SW480 (cell line): ENCODE measurements around the gene RHNO1.

Experiments used
- DNase-seq: peaks from one replicate; pipeline ENCODE4 v3.0.0-alpha.2; 2016; ENCODE audit warnings: low spot score

The RHNO1 gene

DNA sequence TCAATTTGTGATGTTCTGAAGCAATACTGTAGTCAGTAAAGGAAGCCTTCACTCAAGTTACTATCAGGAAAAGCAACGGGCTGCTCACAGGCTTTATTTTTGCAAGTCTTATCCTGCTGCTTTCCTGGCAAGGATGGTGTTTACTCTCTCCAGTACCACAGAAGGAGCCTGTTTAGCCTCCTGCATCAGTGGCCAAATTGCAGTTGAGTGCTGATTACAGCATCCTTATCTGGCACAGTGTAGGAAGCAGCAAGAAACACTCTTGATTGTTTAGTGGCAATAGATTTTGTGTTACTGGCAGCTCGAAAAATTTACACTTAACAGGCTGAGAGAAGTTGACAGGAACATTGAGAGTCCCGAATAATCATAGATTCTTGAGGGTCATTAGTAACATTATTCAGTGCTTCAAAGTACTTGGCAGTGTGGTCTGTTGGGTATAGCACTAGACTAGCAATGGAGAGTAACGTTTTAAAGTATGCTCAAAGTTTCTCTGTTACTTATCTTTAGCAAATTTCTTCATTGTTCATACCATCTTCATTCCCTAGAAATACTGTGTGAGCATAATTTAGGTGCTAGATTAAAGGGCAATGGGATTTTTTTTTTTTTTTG is 25.4 kb downstream of the RHNO1 start:
- DNase-seq = no peak

DNA sequence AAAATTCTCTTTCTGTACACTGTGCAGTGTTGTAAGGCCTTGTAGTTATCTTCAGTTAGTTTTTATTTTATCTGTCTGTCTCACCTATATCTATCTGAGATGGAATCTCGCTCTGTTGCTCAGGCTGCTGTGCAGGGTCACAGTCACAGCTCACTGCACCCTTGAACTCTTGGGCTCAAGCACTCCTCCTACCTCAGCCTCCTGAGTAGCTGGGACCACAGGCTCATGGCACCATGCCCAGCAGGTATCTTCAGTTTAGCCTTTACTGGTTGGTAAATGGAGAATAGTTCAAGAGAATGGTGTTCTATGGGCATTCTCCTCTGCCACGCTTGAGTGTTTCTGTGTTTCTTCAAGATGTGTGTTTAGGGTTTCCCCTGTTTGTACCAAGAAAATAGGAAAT is 27.2 kb downstream of the RHNO1 start:
- no peak for DNase-seq

DNA sequence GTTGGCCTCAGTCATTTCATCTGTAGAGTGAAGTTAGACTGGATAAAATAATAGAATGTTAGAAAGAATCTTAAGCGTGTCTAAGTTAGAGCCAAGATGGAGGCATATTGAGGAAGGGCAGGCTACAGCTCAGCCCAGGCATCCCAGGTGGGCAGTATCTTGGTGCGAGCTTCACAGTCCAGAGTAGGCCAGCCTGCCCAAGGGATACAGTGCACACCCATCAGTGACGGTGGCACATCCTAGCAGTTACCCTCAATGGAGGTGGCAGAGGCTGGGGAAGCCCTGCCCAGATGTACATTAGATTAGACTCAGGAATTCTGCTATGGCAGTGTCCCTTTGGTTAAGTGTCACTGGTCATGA is 35.2 kb downstream of the RHNO1 start:
- DNase-seq = no peak

DNA sequence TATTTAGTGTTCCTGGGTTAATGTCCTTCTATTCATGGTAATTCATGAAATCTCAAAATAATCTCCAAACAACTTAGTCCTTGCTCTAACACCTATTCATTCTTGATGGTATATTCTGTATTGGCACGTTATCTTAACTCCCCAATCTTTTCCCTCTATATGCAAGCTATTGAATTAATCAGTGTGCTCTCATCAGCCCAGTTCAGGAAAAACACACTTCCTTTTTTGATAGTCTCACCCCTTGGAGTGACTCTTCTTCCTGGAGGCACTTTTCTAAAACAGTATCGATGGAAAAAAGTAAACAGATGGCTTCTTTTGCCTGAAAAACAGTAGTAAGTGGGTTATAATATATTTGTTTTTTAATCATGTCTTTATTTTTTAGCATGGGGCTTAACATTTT is 42.2 kb downstream of the RHNO1 start:
- no peak for DNase-seq

DNA sequence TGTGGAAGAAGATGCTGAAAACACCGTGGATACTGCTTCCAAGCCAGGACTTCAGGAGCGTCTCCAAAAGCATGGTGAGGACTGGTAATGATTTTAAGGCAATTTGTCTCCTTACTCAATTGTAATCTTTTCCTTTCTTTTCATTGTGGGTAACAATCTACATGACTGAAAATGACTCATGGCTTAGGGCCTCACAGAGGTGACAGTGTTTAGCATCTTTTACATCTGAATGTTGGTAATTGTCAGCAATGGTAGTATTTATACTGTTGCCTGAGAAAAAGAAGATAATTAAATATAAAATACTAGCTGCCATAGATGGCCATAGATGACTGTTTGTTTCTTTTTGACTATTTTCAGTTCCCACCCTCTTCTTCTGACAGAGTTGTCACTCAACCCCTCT is 45.3 kb downstream of the RHNO1 start:
- DNase-seq = no peak

DNA sequence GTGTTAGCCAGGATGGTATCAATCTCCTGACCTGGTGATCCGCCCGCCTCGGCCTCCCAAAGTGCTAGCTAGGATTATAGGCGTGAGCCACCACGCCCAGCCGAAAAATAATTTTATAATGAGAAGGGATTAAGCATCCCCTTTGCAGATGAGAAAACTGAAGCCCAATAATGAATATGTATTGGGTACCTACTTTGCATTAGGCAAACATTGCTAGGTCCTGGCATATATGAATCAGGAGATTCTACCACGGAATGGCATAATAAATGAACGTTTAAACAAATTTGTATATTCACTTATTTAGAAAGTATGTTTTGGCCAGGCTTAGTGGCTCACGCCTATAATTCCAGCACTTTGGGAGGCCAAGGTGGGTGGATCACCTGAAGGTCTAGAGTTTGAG is 46.0 kb downstream of the RHNO1 start:
- no peak for DNase-seq

DNA sequence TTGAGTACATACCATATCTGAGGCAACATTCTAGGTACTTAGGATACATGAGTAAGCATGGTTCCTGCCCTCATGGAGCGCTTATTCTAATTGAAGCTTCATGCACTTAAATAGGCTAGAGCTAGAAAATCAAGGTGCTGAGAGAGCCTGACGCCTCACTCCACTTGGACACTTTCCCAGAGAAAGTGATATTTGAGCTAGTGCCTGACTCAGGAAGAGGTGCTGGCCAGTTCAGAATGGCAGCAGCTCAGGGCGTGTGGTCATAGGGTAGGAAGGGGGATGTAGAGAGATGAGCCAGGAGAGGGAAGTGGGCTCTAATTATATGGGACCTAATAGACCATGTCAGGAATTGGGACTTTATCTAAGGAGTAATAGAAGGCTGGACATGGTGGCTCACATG is 47.0 kb downstream of the RHNO1 start:
- no peak for DNase-seq

DNA sequence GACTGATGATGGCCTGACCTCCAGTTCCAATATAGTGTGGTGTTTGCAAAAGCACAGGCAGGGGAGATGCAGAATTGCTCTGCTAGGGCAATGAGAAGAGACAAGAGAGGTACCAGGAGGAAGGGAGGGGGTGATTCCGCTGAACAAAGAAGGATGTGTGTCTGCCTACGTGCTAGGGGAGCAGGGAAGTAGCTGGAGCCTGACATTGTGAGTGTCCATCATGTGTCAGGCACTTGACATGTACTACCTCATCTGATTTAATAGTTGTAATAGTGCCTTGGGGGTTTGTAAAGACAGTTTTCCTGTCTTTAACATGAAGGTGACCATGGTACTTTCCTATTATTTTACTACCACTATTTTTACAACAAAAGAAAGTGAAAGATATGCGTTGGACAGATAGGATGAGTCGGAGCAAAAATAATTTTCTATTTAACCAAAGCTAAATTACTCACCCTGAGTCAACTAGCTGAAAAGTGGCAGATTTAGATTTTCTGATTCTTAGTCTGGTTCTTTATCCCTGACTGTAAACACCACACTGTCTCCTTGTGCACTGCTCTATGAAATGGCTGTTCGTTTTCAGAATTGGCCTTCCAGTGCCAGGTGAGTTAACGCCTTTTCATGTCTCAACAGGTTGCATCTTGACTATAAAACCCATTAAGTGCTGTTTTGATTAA is 48.4 kb downstream of the RHNO1 start:
- no peak for DNase-seq

DNA sequence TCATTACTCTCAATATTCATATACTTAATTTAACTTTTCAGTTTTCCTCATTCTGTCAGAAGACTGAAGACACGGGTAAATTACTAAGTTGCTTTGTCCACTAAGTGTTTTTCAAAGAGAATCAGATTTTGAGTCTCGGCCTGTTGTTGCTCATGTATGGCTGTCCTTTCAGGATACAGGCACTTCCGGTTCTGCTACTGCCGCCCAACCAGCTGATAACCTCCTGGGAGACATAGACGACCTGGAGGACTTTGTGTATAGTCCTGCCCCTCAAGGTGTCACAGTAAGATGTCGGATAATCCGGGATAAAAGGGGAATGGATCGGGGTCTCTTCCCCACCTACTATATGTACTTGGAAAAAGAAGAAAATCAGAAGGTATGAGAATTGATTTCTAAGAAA is 53.8 kb downstream of the RHNO1 start:
- DNase-seq = no peak

DNA sequence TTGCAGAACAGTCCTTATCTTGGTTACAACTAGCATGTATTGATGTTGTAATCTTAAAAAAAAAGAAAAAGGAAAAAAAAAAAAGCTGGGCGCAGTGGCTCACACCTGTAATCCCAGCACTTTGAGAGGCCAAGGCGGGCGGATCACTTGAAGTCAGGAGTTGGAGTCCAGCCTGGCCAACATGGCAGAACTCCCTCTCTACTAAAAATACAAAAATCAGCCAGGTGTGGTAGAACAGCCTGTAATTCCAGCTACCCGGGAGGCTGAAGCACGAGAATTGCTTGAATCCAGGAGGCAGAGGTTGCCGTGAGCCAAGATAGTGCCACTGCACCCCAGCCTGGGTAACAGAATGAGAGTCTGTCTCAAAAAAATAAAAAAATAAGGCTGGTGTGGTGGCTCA is 56.6 kb downstream of the RHNO1 start:
- no peak for DNase-seq

DNA sequence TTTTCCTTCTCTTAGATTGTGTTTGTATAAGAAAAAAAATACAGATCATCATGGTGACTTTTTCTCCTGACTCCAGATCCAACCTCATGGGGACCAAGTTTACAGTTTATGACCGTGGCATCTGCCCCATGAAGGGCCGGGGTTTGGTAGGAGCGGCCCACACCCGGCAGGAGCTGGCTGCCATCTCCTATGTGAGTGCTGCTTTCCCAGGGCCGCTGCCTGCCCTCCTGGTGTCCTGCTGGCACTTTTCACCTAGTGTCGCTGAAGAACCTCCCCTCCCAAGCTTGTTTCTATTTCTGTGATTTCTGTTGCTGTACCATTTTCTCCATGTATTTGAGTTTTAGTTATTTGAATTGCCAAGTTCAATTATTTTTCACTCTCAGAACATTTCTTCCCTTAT is 57.3 kb downstream of the RHNO1 start:
- no peak for DNase-seq

DNA sequence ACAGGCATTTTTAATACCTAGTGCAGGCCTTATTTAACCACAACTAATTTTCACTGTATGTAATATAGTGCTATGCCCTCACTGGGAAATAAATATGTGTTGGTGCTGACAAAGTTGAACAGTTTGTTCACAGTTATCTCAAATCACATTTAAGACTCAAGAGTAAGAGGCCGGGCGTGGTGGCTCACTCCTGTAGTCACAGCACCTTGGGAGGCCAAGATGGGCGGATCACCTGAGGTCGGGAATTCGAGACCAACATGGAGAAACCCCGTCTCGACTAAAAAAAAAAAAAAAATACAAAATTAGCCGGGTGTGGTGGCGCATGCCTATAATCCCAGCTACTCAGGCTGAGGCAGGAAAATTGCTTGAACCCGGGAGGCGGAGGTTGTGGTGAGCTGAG is 59.3 kb downstream of the RHNO1 start:
- DNase-seq = no peak

DNA sequence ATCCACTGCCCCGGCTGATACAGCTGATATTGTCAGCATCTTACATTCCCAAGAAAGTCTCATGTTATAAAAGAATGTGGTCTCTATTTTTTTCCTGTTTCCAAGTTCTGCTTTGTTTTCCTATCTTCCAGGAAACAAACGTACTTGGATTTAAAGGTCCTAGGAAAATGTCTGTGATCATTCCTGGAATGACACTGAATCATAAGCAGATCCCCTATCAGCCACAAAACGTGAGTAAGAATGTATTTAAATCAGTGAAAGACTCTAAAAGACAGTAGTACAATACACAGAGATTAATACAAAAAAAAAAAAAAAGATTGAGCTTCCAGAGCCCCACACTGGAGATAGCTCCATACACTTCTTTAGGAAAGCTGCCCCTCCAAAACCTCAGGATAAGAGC is 60.5 kb downstream of the RHNO1 start:
- DNase-seq = no peak
